Activated CD4-positive, CD25-positive, alpha-beta regulatory T cell (primary cell): ENCODE results near the gene FBXO3.
"Not testable (repeated sequence)": the region's sequence is repeated elsewhere in the genome, so short reads cannot be mapped to it uniquely, and the experiment has no call there.

Source experiments
- DNase-seq, 4 experiments: peaks; one replicate each; lab custom pipeline; 2025; lab: John Stamatoyannopoulos, UW

The FBXO3 gene

GRCh38 chr11:33772300-33772699 lies 2.0 kb downstream of the FBXO3 start:
- DNase-seq = no peak

DNA sequence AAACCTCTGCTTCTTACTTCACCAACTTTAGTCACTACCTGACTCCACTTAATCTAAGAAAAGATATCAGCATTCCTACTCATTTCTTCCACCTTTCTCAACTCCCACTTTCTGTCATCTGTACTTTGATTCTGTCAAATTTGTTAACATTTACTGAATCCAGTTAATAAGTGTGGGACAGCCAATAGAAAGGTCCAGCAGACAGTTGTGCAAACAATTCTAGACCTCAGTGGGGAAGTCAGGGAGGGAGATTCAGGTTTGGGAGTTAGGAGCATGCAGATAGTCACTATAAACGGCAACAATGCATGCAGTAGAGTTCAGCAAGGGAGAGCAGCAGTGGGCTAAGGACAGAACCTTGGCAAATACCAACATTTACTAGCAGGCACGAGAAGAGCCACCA lies 4.1 kb downstream of the FBXO3 start:
- no peak for DNase-seq

DNA sequence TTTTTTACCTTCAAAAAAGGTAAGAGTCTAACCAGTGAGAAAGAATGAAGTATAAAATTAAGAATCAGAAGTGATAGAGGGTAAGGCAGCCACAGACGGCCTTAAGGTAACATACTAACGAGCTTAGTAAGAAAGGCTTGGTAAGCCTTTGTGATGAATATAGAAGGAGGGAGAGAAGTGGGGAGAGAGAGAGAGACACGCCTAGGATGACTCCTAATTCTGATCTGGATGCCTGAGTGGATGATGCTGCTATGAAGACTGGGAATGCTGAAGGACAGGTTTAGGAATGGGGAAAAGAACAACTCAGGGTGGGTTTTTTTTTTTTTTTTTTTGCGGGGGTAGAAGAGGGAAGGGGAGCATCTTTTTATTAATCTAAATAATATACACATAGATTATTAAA lies 4.8 kb downstream of the FBXO3 start:
- DNase-seq = no peak

GRCh38 chr11:33767624-33768023 lies 6.7 kb downstream of the FBXO3 start:
- no peak for DNase-seq

- DNase-seq = no peak
Observed at GRCh38 chr11:33766085-33766484, 8.2 kb downstream of the FBXO3 start.

GRCh38 chr11:33761471-33761870 lies 12.8 kb downstream of the FBXO3 start:
- no peak for DNase-seq

DNA sequence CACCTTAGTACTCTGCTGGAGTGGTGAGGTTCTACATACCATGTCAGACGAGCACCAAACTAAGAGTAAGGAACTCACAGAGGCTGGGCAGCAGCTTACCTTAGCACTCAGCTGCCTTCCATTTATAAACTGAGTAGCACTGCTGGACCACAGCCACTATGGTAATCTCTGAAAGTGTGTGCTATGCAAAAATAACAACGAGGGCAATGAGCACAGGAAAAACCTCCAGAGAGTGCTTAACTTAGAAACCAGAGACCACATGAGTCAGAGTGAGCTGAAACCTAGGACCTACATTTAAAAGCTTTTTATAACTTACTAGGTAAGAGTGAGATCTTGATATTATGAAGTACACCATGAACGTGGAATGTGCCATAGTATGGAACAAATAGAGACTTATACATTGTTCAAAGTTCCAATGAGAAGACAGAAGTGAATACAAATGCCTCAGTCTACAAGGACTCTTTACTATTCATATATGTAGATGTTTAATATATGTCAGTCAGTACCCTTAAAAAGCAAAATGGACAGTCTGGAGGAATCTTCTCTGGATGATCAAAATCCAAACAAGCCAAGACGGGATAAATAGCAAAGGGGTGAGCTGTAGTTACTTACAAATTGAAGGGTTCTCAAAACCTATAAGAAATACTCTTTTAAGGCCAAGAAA lies 20.9 kb downstream of the FBXO3 start:
- DNase-seq = no peak

GRCh38 chr11:33751878-33752277 lies 22.4 kb downstream of the FBXO3 start:
- DNase-seq = no peak

- DNase-seq = no peak
Observed at GRCh38 chr11:33747979-33748378, 26.3 kb downstream of the FBXO3 start.

DNA sequence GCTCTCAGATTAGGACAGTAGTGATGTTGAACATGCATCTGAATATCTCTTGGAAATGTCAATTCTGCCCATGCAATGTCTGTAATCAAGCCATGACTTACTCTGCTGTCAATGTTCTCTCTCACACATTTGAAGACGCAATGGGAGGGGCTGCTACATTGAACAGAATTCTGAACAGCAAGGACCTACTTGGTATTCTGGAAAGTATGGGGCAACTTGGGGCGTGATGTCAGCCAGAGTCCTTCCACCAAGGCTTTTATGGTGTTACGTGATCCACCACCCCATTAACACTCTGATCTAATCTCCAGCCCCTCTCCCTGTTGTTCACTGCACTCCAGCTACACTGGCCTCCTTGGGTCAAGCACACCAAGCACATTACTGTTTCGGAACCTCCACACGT lies 31.0 kb downstream of the FBXO3 start:
- DNase-seq = no peak

- no peak for DNase-seq
Observed at GRCh38 chr11:33742249-33742851, 32.0 kb downstream of the FBXO3 start.

GRCh38 chr11:33741806-33742205 lies 32.5 kb downstream of the FBXO3 start:
- DNase-seq = no peak

DNA sequence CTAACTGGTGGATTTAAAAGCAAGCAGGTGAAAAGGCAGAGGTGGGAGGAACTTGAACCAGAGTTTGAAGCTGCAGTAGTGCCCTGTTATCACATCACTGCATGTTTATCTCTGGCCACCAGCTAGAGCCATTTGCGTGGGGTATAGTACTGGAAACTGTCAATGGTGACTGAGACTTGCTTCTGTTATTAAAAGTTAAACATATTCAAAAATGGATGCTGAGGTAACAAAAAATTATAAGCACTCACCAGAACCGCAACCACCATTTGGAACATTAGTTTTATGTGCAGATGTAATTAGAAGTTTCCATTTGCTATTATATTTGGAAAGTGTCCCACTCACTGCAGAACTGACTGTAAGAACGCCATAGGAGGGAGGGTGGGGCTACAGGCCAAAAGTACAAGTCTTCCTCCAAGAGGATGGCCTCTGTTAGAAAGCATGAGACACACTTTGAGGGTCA lies 36.9 kb downstream of the FBXO3 start:
- DNase-seq = no peak

GRCh38 chr11:33736148-33736812 lies 38.0 kb downstream of the FBXO3 start, which contains the start of gene CD59:
Gene CD59 (minus strand): TSS chr11:33736423. CDS start chr11:33722445, 13,978 bp downstream.
- peak; percentile 71 to 77 (median 74) for DNase-seq

DNA sequence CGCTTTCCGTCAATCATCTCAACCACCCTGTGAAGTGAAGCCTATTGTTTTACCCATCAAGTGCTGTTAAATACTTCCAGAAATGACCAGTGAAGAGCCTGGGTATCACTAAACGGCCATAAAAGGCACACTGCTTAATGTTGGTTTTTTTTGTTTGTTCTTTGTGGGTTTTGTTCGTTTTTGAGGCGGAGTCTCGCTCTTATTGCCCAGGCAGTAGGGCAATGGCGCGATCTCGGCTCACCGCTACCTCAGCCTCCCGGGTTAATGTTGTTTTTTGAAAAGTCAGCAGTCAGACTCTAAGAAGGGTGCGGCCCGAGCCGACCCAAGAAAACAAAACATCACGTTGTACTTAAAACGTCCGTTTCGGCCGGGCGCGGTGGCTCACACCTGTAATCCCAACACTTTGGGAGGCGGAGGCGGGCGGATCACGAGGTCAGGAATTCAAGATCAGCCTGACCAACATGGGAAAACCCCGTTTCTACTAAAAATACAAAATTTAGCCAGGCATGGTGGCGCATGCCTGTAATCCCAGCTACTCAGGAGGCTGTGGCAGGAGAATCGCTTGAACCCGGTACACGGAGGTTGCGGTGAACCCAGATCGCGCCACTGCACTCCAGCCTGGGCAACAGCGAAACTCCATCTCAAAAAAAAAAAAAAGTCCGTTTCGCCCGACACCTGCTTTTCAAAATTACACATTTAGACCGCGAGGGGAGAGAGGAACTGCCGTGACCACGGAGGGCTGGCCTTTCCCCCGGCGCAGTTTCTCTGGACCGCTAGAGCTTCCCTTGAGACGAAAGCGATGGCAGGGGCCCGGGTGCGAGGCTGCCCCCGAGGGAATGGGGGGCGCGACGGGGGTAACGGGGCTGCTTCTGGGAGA lies 38.8 kb downstream of the FBXO3 start:
- DNase-seq = peak in 3 of 4 experiments; percentile 3 to 28 (median 12)

DNA sequence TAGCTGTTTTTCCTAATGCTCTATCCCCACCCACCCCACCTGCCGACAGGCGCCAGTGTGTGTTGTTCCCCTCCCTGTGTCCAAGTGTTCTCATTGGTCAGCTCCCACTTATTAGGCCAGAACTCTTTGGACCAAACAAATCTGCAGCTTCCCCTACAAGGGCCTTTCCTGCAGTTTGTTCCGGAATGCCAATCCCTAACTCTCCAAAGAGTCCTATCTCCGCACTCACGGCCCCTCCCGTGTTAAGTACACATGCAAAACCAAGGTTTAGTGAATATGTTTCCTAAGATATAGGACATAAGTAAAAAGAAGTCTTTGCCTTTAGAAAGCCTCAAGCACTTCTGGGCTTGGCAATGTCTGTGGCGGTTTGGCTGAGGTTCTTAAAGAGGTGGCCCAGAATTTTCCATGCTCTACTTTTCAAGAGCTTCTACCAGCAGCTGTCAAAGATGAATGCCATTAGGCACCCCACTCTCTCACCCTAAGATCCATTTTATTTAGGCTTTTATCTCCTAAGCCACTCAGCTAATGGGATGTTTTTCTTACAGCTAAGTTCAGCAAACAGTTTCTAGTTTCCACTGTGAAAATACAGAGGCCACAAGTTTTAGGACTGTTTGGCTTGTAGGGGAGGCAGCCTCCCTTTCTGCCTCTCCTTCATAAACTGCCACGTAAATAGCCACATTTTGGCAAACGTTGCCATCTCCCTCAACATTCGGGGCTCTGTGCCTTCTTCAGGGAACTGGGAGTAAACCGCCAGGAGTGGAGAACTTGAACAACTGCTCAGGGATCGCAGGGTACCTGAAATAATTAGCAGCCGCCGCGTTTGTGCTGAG lies 39.7 kb downstream of the FBXO3 start:
- no peak for DNase-seq

DNA sequence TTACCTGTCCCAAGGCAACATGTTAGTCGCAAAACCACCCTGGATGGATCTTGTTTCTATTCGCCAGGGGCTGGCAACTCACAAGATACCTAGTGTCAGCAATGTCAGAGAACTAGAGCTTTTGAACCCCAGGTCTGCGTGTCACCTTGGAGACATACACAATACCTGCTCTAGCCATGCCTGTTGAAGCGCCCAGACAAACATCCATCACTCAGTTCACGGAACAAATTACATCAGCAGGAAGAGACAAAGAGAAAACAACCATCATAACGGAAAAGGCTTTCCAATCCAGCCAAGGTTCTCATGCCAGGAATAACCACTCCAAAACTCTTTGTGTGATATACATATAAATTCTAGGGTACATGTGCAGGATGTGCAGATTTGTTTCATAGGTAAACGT lies 40.3 kb downstream of the FBXO3 start:
- DNase-seq = no peak

DNA sequence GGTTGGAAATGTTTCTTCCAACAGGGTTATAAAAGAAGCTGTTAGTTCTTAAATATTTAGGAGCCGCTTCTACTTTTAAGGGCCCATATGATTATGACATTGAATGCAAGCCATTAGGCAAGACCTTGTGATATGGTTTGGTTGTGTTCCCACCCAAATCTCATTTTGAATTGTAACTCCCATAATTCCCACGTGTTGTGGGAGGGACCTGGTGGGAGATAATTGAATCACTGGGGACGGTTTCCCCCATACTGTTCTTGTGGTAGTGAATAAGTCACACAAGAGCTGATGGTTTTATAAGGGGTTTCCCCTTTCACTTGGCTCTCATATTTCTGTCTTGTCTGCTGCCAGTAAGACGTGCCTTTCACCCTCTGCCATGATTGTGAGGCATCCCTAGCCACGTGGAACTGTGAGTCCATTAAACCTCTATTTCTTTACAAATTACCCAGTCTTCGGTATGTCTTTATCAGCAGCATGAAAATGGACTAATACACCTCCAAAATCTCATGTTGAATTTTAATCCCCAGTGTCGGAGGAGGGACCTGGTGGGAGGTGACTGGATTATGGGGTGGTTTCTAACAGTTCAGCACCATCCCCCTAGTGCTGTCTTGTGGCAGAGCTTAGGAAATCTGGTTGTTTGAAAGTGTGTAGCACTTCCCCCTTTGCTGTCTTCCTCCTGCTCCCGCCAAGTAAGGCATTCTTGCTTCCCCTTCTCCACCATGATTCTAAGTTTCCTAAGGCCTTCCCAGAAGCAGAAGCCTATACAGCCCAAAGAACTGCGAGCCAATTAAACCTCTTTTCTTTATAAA lies 42.4 kb downstream of the FBXO3 start:
- peak in 1 of 4 experiments; percentile 12 for DNase-seq

DNA sequence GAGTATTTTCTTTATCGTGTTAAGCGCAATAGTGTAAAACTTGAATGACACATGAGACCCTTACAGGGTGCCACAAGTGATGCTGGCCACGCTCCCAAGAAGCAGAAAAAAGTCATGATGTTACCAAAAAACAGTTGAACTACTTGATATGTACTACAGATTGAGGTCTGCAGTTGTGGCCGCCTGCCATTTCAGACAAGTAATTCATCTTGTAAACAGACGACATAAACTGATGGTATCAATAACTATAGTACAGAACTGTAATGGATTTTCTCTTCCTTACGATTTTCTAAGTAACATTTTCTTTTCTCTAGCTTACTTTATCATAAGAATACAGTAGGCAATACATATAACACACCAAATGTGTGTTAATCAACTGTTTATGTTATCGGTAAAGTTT lies 43.6 kb downstream of the FBXO3 start:
- no peak for DNase-seq

DNA sequence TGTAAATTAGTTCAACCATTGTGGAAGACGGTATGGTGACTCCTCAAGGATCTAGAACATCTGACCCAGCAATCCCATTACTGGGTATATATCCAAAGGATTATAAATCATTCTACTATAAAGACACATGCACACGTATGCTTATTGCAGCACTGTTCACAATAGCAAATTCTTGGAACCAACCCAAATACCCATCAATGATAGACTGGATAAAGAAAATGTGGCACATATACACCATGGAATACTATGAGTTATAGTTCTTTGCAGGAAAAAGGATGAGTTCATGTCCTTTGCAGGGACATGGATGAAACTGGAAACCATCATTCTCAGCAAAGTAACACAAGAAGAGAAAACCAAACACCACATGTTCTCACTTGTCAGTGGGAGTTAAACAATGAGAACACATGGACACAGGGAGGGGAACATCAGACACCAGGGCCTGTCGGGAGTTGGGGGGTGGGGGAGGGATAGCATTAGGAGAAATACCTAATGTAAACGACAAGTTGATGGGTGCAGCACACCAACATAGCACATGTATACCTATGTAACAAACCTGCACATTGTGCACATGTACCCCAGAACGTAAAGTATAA lies 45.2 kb downstream of the FBXO3 start:
- DNase-seq = not testable (repeated sequence)
